T-helper 2 cell treated with Interferon-gamma antibody and Interleukin-4, amounts not matched to agents 5 μg/mL and 100 μg/mL, for 36 hours (primary cell): ENCODE data around the gene ACAT1.
"Not testable (repeated sequence)": the region's sequence is repeated elsewhere in the genome, so short reads cannot be mapped to it uniquely, and the experiment has no call there.

Experiments
- DNase-seq: peaks from one replicate; pipeline ENCODE4 v3.0.0; 2021; ENCODE audit warnings: low spot score
- H3K27ac Mint-ChIP-seq: one replicate; pipeline ENCODE4 v1.8.0; 2021; ENCODE audit warnings: mild to moderate bottlenecking, mixed read lengths
- H3K27me3 Mint-ChIP-seq: one replicate; pipeline ENCODE4 v1.8.0; 2021; ENCODE audit warnings: low read depth, mixed read lengths
- H3K36me3 Mint-ChIP-seq: one replicate; pipeline ENCODE4 v1.8.0; 2021; ENCODE audit warnings: low read depth, mixed read lengths
- H3K4me1 Mint-ChIP-seq: one replicate; pipeline ENCODE4 v1.8.0; 2021; ENCODE audit warnings: low read depth, mixed read lengths
- H3K4me3 Mint-ChIP-seq: one replicate; pipeline ENCODE4 v1.8.0; 2022; ENCODE audit warnings: mild to moderate bottlenecking, moderate library complexity, mixed read lengths
- H3K9me3 Mint-ChIP-seq: one replicate; pipeline ENCODE4 v1.8.0; 2021; ENCODE audit warnings: mixed read lengths

The ACAT1 gene

GRCh38 chr11:108125096-108125495 lies 3.7 kb downstream of the ACAT1 start:
- H3K36me3 Mint-ChIP-seq, result peaks cover 29% of the 10 kb centered on the region
- H3K4me1 Mint-ChIP-seq, result peaks cover 34% of the 10 kb centered on the region
- H3K9me3 Mint-ChIP-seq, result no peaks in the 10 kb centered on the region
- H3K4me3 Mint-ChIP-seq, result peak overlapping the region; percentile 37
- peak overlapping the region; percentile 75 for H3K27ac Mint-ChIP-seq
- no peak for DNase-seq
- H3K27me3 Mint-ChIP-seq, result no peaks in the 10 kb centered on the region

- Mint-ChIP-seq H3K27ac (no peak overlapping the region), H3K36me3 (peaks cover 39% of the 10 kb centered on the region), H3K9me3 (no peaks in the 10 kb centered on the region), H3K4me1 (peaks cover 19% of the 10 kb centered on the region), H3K4me3 (no peak overlapping the region), H3K27me3 (no peaks in the 10 kb centered on the region)
- DNase-seq, result no peak
Measured at GRCh38 chr11:108128772-108129171, 7.4 kb downstream of the ACAT1 start.

GRCh38 chr11:108131993-108132392 lies 10.6 kb downstream of the ACAT1 start:
- H3K4me1 Mint-ChIP-seq, result peaks cover 8% of the 10 kb centered on the region
- no peak overlapping the region for H3K27ac Mint-ChIP-seq
- no peaks in the 10 kb centered on the region for H3K9me3 Mint-ChIP-seq
- H3K4me3 Mint-ChIP-seq, result no peak overlapping the region
- no peaks in the 10 kb centered on the region for H3K27me3 Mint-ChIP-seq
- no peak for DNase-seq
- H3K36me3 Mint-ChIP-seq, result peaks cover 37% of the 10 kb centered on the region

GRCh38 chr11:108132993-108133538 lies 11.7 kb downstream of the ACAT1 start:
- H3K27ac Mint-ChIP-seq, DNase-seq, H3K27me3 Mint-ChIP-seq, H3K9me3 Mint-ChIP-seq, H3K4me3 Mint-ChIP-seq: not testable (repeated sequence)
- H3K36me3 Mint-ChIP-seq, result peaks cover 36% of the 10 kb centered on the region
- H3K4me1 Mint-ChIP-seq, result peaks cover 10% of the 10 kb centered on the region

GRCh38 chr11:108135845-108136544 lies 14.6 kb downstream of the ACAT1 start:
- H3K27ac Mint-ChIP-seq, result peak overlapping the region; percentile 71
- peaks cover 10% of the 10 kb centered on the region for H3K4me1 Mint-ChIP-seq
- H3K36me3 Mint-ChIP-seq, result peaks cover 45% of the 10 kb centered on the region
- no peak overlapping the region for H3K4me3 Mint-ChIP-seq
- peak; percentile 19 for DNase-seq
- no peaks in the 10 kb centered on the region for H3K27me3 Mint-ChIP-seq
- no peaks in the 10 kb centered on the region for H3K9me3 Mint-ChIP-seq

GRCh38 chr11:108137212-108137611 lies 15.8 kb downstream of the ACAT1 start:
- Mint-ChIP-seq H3K27ac (peak overlapping the region; percentile 67), H3K4me3 (no peak overlapping the region), H3K4me1 (peaks cover 10% of the 10 kb centered on the region), H3K9me3 (no peaks in the 10 kb centered on the region), H3K27me3 (no peaks in the 10 kb centered on the region), H3K36me3 (peaks cover 46% of the 10 kb centered on the region)
- no peak for DNase-seq

GRCh38 chr11:108142304-108142703 lies 20.9 kb downstream of the ACAT1 start:
- Mint-ChIP-seq H3K9me3 (no peaks in the 10 kb centered on the region), H3K36me3 (peaks cover 61% of the 10 kb centered on the region), H3K4me1 (peaks cover 13% of the 10 kb centered on the region), H3K27ac (no peak overlapping the region), H3K4me3 (no peak overlapping the region), H3K27me3 (no peaks in the 10 kb centered on the region)
- DNase-seq, result no peak

GRCh38 chr11:108144615-108145014 lies 23.2 kb downstream of the ACAT1 start:
- Mint-ChIP-seq H3K4me1 (peaks cover 13% of the 10 kb centered on the region), H3K27me3 (no peaks in the 10 kb centered on the region), H3K27ac (peak overlapping the region; percentile 5), H3K9me3 (no peaks in the 10 kb centered on the region), H3K4me3 (no peak overlapping the region), H3K36me3 (peaks cover 71% of the 10 kb centered on the region)
- DNase-seq, result no peak

GRCh38 chr11:108147150-108147549 lies 25.8 kb downstream of the ACAT1 start:
- Mint-ChIP-seq H3K4me1 (peaks cover 11% of the 10 kb centered on the region), H3K36me3 (peaks cover 69% of the 10 kb centered on the region), H3K9me3 (no peaks in the 10 kb centered on the region), H3K4me3 (no peak overlapping the region), H3K27ac (no peak overlapping the region), H3K27me3 (no peaks in the 10 kb centered on the region)
- DNase-seq, result no peak

- Mint-ChIP-seq H3K27me3 (no peaks in the 10 kb centered on the region), H3K9me3 (no peaks in the 10 kb centered on the region), H3K36me3 (peaks cover 65% of the 10 kb centered on the region), H3K4me1 (peaks cover 11% of the 10 kb centered on the region), H3K27ac (no peak overlapping the region), H3K4me3 (no peak overlapping the region)
- DNase-seq, result no peak
Measured at GRCh38 chr11:108148556-108148955, 27.2 kb downstream of the ACAT1 start.

GRCh38 chr11:108154591-108154990 lies 33.2 kb downstream of the ACAT1 start:
- H3K27ac Mint-ChIP-seq, result no peak overlapping the region

GRCh38 chr11:108160970-108161566 lies 39.7 kb downstream of the ACAT1 start:
- H3K36me3 Mint-ChIP-seq, result peaks cover 32% of the 10 kb centered on the region
- no peak overlapping the region for H3K27ac Mint-ChIP-seq
- H3K4me1 Mint-ChIP-seq, result peaks cover 2% of the 10 kb centered on the region
- no peaks in the 10 kb centered on the region for H3K27me3 Mint-ChIP-seq
- H3K9me3 Mint-ChIP-seq, result no peaks in the 10 kb centered on the region
- no peak overlapping the region for H3K4me3 Mint-ChIP-seq
- no peak for DNase-seq

More at GRCh38 chr11:108154591-108154990, 33.2 kb downstream of the ACAT1 start:
- no peaks in the 10 kb centered on the region for H3K4me1 Mint-ChIP-seq
- no peak for DNase-seq
- no peak overlapping the region for H3K4me3 Mint-ChIP-seq
- H3K27me3 Mint-ChIP-seq, result no peaks in the 10 kb centered on the region
- H3K36me3 Mint-ChIP-seq, result peaks cover 38% of the 10 kb centered on the region
- no peaks in the 10 kb centered on the region for H3K9me3 Mint-ChIP-seq

- not testable (repeated sequence) for H3K9me3 Mint-ChIP-seq, DNase-seq
- H3K36me3 Mint-ChIP-seq, result peaks cover 39% of the 10 kb centered on the region
Measured at GRCh38 chr11:108162878-108163277, 41.5 kb downstream of the ACAT1 start.

GRCh38 chr11:108167624-108168023 lies 46.3 kb downstream of the ACAT1 start:
- no peaks in the 10 kb centered on the region for H3K27me3 Mint-ChIP-seq
- H3K27ac Mint-ChIP-seq, result no peak overlapping the region
- H3K36me3 Mint-ChIP-seq, result peaks cover 60% of the 10 kb centered on the region

More at GRCh38 chr11:108162878-108163277, 41.5 kb downstream of the ACAT1 start:
- H3K4me1 Mint-ChIP-seq, H3K27ac Mint-ChIP-seq, H3K4me3 Mint-ChIP-seq, H3K27me3 Mint-ChIP-seq: not testable (repeated sequence)

More at GRCh38 chr11:108167624-108168023, 46.3 kb downstream of the ACAT1 start:
- no peak for DNase-seq
- Mint-ChIP-seq H3K4me3 (no peak overlapping the region), H3K9me3 (no peaks in the 10 kb centered on the region), H3K4me1 (peaks cover 12% of the 10 kb centered on the region)
